Nephron (organoid): ENCODE results near the gene TNS1.

Source experiments
- H3K27ac Mint-ChIP-seq, 3 experiments: 2 replicates each; pipeline ENCODE4 v1.8.0; 2020; ENCODE audit warnings: mixed read lengths in 3 of 3, mild to moderate bottlenecking in 2 of 3, moderate library complexity in 1 of 3
- H3K27me3 Mint-ChIP-seq: 2 replicates; pipeline ENCODE4 v1.8.0; 2021; ENCODE audit warnings: low read depth, mild to moderate bottlenecking, moderate library complexity, mixed read lengths
- H3K36me3 Mint-ChIP-seq: 2 replicates; pipeline ENCODE4 v1.8.0; 2020; ENCODE audit warnings: low read depth, mixed read lengths
- H3K4me1 Mint-ChIP-seq: 2 replicates; pipeline ENCODE4 v1.8.0; 2020; ENCODE audit warnings: mixed read lengths
- H3K4me3 Mint-ChIP-seq, 3 experiments: 2 replicates each; pipeline ENCODE4 v1.8.0; 2020; ENCODE audit warnings: mild to moderate bottlenecking in 3 of 3, mixed read lengths in 3 of 3, moderate library complexity in 2 of 3
- H3K9me3 Mint-ChIP-seq: 2 replicates; pipeline ENCODE4 v1.8.0; 2020; ENCODE audit warnings: mixed read lengths
- TF ChIP-seq, protein P1 (sequence below), 3 experiments: fragments of 200-600 bp; sonication (generic); IDR thresholded peaks; one replicate each; pipeline ENCODE4 v1.5.0; 2021; ENCODE audit warnings: antibody characterized with exemption in 3 of 3; ENCODE audit not compliant: unreplicated experiment in 3 of 3

TNS1 gene

DNA sequence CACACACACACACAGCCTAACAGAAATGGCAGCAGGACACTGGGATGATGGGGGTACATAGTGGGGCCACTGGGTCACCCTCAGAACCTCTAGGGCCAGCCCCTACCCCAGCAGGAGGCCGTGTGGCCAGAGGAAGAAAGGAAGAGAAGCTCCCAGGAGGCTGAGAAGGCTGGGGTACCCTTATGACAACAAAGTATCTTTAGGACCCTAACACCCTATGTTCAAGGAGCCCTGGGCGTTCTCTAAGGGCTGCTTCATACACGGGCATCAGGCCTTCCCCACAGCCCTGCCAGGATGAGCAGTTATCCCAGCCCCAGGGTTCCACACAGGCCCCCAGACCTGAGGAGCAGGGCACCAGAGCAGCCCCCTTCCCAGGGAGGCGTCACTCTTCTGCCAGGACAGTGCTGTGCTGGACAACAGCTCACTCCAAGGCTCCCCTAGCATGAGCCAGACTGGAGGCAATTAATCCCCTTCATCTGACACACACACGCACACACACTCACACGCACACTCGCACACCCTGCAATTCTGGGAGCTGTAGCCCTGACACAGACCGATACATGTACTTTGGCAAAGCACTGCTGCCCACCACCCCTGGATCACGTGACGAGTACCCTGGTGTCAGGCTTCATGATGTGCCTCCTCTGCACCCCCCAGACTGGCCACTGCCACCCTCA lies 163.6 kb downstream of the TNS1 start:
- Mint-ChIP-seq H3K36me3 (peaks cover 15% of the 10 kb centered on the region), H3K27ac (peak overlapping the region in 1 of 3 experiments; percentile 18), H3K4me1 (peaks cover 17% of the 10 kb centered on the region), H3K4me3 (no peak overlapping the region), H3K27me3 (no peaks in the 10 kb centered on the region), H3K9me3 (no peaks in the 10 kb centered on the region)
- TF ChIP-seq, protein P1, sequence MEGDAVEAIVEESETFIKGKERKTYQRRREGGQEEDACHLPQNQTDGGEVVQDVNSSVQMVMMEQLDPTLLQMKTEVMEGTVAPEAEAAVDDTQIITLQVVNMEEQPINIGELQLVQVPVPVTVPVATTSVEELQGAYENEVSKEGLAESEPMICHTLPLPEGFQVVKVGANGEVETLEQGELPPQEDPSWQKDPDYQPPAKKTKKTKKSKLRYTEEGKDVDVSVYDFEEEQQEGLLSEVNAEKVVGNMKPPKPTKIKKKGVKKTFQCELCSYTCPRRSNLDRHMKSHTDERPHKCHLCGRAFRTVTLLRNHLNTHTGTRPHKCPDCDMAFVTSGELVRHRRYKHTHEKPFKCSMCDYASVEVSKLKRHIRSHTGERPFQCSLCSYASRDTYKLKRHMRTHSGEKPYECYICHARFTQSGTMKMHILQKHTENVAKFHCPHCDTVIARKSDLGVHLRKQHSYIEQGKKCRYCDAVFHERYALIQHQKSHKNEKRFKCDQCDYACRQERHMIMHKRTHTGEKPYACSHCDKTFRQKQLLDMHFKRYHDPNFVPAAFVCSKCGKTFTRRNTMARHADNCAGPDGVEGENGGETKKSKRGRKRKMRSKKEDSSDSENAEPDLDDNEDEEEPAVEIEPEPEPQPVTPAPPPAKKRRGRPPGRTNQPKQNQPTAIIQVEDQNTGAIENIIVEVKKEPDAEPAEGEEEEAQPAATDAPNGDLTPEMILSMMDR (IDR thresholded peaks at IDR 0.05; ENCODE audit: unreplicated experiment in 3 of 3): no peak

DNA sequence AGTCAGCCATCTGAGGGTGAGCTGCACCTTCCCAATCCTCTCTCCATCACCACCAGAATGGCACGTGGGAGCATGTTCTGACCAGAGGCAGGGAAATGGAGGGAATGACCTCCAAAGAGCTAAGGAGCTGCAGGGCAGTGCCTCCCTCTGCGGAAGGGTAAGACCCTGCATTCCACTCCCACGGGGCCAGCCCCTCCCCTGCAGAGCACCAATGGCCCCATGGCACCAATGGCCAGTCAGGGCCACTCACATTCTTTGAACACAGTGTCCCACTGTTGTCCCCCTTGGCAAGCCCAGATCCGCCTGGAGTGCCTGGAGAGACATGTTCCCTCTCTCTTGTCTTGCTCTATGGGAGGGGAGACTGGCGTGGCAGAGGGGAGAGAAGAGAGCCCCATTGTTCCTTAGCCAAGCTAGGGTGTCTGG lies 164.4 kb downstream of the TNS1 start:
- TF ChIP-seq, protein P1 (IDR thresholded peaks at IDR 0.05; ENCODE audit: unreplicated experiment in 3 of 3): no peak
- H3K9me3 Mint-ChIP-seq: no peaks in the 10 kb centered on the region
- peaks cover 18% of the 10 kb centered on the region for H3K36me3 Mint-ChIP-seq
- H3K27ac Mint-ChIP-seq: peak overlapping the region in 1 of 3 experiments; percentile 86
- H3K4me3 Mint-ChIP-seq: no peak overlapping the region
- peaks cover 17% of the 10 kb centered on the region for H3K4me1 Mint-ChIP-seq
- no peaks in the 10 kb centered on the region for H3K27me3 Mint-ChIP-seq

DNA sequence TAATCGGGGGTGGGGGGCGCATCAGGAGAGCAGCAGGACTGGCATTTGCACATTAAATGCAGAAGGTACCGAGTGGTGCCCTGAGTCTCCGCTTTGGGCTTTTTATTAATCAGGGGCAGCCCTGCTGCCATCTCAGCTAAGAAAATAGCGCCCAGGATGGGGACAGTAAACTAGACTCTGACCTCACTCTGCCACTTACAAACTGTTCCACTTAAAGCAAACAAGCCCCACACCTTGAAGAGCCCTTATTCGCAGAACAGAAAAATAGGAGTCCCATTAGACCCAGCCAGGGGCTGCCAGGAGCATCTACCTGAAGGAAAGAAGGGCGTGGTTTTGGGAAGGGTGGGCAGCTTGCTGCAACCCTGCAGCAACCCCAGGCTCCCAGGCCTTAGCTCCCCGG lies 165.3 kb downstream of the TNS1 start:
- Mint-ChIP-seq H3K4me1 (peaks cover 22% of the 10 kb centered on the region), H3K9me3 (no peaks in the 10 kb centered on the region), H3K36me3 (peaks cover 27% of the 10 kb centered on the region), H3K27ac (peak overlapping the region in 1 of 3 experiments; percentile 86), H3K27me3 (no peaks in the 10 kb centered on the region), H3K4me3 (no peak overlapping the region)
- TF ChIP-seq, protein P1 (IDR thresholded peaks at IDR 0.05; ENCODE audit: unreplicated experiment in 3 of 3): no peak

DNA sequence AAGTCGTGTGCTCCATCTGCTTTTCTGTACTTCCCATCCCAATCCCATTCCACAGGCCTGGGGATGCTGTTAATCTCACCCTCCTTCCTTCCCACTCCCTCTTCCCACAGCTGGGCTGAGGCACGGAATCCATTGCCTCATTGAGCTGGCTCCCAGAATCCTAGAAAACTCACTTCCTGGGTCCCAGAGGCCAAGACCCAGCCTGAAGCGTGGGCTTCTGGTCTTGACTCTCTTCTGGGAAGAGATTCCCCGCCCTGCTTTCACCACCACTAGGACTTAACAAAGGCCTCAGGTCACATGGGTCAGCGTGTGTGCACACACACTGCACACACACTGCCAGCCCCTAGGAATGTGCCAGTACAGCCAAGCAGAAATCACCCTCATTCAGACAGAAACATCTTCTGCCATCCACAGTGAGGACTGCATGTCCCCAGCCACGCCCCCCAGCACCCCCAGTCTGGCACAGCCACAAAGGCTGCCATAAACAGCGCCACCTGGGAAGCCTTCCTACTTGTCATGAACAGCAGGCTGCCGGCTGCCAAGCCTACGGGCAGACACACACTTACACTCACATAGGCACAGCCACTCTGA lies 165.8 kb downstream of the TNS1 start:
- H3K36me3 Mint-ChIP-seq: peaks cover 29% of the 10 kb centered on the region
- no peaks in the 10 kb centered on the region for H3K27me3 Mint-ChIP-seq
- H3K9me3 Mint-ChIP-seq: no peaks in the 10 kb centered on the region
- no peak overlapping the region for H3K4me3 Mint-ChIP-seq
- TF ChIP-seq, protein P1 (IDR thresholded peaks at IDR 0.05; ENCODE audit: unreplicated experiment in 3 of 3): no peak
- peak overlapping the region; percentile 79 to 93 (median 86) for H3K27ac Mint-ChIP-seq
- peaks cover 25% of the 10 kb centered on the region for H3K4me1 Mint-ChIP-seq

DNA sequence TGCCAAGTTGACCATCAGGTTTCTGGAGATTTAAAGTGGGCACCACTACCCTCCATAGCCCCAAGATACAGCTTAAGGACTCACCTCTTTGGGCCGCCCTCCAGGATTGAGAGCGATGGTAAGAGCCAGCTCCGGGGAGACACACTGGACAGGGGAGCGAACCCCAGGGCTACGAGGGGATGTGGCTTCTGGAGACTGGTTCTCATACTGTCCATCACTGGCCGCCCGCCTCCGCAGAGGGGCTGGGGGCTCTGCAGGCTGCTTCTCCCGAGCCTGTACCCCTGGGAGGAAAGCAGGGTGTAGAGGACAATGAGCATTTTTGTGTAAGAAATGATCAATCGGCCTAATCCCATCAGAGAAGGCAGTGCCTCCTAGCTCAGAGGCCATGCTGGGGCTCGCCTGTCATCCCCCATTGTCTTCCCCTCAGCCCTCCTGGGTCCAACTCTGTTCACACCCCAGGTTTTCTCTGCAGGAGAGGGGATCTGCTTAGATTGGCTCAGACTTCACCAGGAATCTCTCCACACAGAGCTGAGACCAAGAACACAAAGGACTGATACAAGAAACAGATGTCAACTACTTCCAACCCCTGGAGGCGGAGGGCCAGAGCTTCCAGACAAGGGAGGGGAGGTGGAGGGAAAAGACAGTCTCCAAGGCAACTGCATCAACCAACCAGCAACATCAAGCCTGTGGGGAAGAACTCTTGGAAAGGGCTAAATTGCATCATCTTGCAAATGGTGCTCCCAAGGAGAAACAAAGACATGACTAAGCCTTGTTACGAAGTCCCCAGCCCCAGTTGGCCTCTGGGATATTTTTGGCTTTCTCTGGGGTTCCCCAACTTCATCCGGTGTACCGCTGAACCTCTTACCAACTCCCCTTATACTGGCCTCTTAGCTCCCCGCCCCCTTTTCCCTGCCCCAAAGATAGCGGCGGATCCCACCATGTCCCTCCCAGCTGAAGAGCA lies 166.6 kb downstream of the TNS1 start:
- Mint-ChIP-seq H3K4me3 (no peak overlapping the region), H3K27me3 (no peaks in the 10 kb centered on the region), H3K36me3 (peaks cover 34% of the 10 kb centered on the region), H3K27ac (peak overlapping the region; percentile 79 to 93 (median 86)), H3K9me3 (no peaks in the 10 kb centered on the region), H3K4me1 (peaks cover 30% of the 10 kb centered on the region)
- TF ChIP-seq, protein P1 (IDR thresholded peaks at IDR 0.05; ENCODE audit: unreplicated experiment in 3 of 3): no peak
